GM23248 (cell line): ENCODE measurements around the gene CLPX.

Source experiments
- EZH2 ChIP-seq: fragments of 200-600 bp; sonication (generic); IDR thresholded peaks from 2 replicates; pipeline ENCODE4 v1.6.1; 2018; ENCODE audit warnings: antibody characterized with exemption, mild to moderate bottlenecking; ENCODE audit not compliant: insufficient read depth, poor library complexity, severe bottlenecking
- EZH2phosphoT487 ChIP-seq: fragments of 200-600 bp; sonication (generic); IDR thresholded peaks from 2 replicates; pipeline ENCODE4 v1.6.1; 2018; ENCODE audit warnings: antibody characterized with exemption, moderate library complexity, mild to moderate bottlenecking, low read depth; ENCODE audit not compliant: insufficient read depth

- TF ChIP-seq EZH2 (no peak), EZH2phosphoT487 (no peak)
Measured at GRCh38 chr15:65231306-65231705, 46.2 kb upstream of the CLPX start.
